ELR (cell line): ENCODE results near the gene SPOCD1.

ENCODE experiments used
- DNase-seq: peaks from one replicate; pipeline ENCODE4 v3.0.0-alpha.2; 2015; ENCODE audit warnings: low read depth

Gene SPOCD1

DNA sequence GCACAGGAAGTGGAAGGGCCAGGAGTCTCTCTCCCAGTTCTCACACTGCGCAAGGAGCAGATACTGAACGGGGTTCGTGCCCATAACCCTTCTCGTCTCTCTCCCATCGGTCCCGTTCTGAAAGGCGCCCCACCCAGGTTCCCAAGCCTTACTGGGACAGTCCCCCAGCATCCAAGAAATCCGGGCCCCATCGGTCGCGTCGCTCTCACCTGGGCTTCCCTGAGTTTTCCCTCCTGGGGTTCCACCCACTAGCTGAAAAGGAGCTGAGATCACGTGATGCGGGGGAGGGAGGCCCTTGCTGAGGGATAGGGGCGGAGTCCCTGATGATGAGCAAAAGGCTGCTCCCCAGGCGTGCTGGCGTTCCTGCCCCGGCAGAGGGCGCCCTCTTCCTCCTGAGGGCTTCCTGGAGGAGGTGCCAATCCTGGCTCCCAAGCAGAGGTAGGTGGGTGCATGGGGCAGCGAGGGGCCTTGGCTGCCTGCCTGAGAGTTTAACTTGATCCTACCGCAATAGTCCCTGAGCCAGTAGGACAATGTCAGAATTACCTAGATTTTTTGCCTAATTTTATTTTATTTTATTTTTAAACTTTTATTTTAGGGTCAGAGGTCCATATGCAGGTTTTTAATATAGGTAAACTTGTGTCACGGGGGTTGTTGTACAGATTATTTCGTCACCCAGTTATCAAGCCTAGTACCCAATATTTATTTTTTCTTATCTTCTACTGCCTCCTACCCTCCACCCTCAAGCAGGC is at the start of gene SPOCD1:
Gene SPOCD1 (minus strand): TSS at position 271 of the 749 bp plus-strand sequence. CDS start 689 bp downstream, outside the sequence.
- DNase-seq, result peak; percentile 93

DNA sequence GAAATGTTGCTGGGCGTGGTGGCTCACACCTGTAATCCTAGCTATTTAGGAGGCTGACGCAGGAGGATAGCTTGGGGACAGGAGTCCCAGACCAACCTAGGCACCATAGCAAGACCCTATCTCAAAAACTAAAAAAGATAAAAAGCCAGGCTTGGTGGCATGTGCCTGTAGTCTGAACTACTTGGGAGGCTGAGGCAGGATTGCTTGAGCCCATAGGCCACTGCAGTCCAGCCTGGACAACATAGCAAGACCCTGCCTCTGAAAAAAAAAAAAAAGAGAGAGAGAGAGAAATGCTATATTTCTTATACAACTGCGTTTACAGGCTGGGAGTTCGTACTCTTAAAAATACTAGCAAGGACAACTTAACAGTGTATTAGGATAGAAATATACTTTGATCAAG is 46.2 kb upstream of the SPOCD1 start:
- DNase-seq, result no peak

GRCh38 chr1:31861346-31861745 is 45.5 kb upstream of the SPOCD1 start:
- DNase-seq, result no peak

DNA sequence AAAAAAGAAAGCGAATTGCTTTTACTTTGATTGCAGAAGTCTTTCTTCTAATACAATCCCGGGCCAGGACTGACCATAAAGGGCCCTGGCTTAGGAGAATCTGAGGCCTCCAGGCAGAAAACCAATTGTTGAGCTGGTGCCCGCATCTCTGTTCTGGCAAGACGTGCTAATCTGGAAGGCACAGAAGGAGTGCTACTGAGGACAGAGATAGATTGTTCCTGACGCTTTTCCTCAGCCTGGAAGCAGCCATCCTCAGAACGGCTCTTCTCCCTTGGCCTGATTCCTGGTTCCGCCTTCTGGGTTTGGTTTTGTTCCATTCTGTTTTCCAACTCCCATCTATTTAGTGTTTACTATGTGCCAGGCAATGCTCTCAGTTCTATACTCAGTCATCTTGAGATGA is 44.8 kb upstream of the SPOCD1 start:
- DNase-seq, result no peak

- no peak for DNase-seq
Observed at GRCh38 chr1:31859719-31860118, 43.9 kb upstream of the SPOCD1 start.

DNA sequence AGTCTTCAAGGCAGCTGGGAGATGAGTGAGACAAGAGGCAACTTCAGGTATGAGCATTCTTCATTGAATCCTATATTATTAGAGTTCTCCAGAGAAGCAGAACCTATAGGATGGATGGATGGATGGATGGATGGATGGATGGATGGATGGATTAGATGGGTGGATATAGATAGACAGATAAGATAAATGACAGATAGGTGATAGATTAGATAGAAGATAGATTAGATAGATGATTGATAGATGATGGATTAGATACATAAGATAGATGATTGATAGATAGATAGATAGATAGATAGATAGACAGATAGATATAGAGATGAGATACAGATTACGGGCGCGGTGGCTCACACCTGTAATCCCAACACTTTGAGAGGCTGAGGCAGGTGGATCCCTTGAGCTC is 43.2 kb upstream of the SPOCD1 start:
- DNase-seq, result no peak

GRCh38 chr1:31857863-31858262 is 42.0 kb upstream of the SPOCD1 start:
- DNase-seq, result no peak

GRCh38 chr1:31856140-31856539 is 40.3 kb upstream of the SPOCD1 start:
- DNase-seq, result no peak

GRCh38 chr1:31855038-31855845 is 39.4 kb upstream of the SPOCD1 start:
- peak; percentile 54 for DNase-seq

- no peak for DNase-seq
Observed at GRCh38 chr1:31849653-31850052, 33.8 kb upstream of the SPOCD1 start.

DNA sequence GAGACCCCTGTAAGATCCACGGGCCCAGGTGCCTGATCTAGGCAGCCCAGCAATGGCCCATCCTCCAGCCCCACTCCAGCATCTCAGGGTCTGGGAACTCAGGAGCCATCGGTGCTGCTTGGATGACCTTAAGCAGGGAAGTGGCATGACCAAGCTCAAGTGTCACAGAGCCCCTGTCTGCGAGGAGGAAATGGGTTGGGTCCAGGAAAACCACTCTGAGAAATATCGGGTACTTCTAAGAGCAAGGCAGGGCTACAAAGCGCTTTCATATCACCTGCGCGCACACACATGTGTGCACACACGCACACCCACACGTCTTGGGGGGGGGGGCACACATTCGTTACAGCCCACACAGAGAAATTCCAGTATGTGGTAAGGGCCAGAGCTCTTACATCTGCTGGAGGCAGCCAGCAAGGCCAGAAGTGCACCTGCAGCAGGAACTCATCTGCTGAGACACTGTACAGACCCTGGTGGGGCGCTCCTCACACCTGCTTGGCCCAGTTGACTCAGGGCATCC is 32.6 kb upstream of the SPOCD1 start:
- DNase-seq, result no peak

- no peak for DNase-seq
Observed at GRCh38 chr1:31846484-31846883, 30.7 kb upstream of the SPOCD1 start.

DNA sequence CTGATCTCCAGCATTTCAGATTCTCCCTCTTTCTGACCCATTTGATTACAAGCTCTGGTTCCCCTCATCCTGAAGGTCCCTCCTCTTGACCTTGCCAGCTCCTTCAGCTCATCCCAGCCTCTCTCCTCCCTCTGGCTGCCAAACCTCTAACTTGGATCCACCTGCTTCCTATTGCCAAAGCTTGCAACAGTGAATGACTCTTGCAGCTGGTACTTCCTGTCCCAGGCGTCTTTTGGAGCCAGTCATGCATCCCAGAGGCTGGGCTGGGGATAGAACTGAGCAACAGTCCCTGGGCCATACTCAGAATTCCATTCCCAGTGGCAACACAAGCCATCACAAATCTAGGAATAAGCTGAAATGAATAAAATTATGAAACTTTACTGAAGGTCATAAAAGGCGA is 27.7 kb upstream of the SPOCD1 start:
- peak; percentile 85 for DNase-seq

DNA sequence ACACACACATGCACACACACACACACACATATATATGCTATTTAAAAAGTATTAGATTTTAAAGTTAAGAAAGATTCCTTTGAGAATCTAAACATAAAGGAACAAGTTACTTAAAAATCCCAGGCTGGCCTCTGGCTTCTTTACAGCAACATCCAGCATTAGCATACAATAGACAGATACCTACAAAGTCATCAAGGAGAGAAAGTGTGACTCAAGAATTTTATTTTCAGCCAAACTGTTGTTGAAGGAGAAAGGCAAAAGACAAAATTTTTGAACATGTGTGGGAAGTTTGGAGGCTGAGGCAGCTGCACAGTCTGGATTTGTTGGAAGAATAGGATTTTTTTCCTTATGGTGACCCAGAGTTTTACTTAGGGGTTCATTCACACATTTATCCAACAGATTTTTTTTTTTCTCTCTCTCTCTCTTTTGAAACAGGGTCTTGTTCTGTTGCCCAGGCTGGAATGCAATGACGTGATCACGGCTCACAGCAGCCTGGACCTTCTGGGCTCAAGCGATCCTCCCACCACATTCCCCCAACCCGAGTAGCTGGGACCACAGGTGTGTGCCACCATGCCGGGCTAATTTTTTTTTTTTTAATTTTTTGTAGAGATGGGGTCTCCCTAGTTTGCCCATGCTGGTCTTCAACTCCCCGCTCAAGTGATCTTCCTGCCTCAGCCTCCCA is 24.0 kb upstream of the SPOCD1 start:
- DNase-seq, result no peak

DNA sequence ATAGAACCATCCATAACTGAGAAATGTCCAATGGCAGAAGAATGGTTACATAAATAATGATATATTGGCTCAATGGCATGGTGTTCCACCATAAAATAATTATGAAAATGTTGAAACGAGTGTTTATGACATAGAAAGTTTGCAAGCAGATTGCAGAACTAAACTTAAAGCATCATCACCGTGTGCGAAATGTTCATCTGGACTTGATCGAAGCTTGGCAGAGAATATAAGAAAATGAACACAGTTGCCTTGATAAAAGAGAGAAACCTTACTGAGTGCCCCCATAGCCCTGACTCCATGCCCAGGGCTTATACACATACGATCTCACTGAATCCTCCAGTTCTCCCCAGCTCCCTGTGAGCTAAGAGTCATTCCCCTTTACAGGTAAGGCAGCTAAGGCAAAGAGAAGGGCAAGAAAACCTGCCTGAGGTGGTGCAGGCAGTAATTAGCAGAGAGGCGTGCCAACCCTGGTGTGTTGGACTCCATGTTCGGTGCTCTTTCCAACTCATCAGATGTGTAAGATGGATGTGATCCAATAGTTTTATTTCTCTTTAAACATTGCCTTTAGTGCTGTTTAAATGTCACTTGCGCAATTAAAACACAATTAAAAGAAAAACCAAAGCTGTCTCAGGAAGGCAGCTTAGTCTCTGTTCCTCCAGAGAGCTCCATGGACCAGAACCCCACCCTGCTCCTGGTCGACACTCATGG is 21.8 kb upstream of the SPOCD1 start:
- no peak for DNase-seq

GRCh38 chr1:31836638-31837037 is 20.8 kb upstream of the SPOCD1 start:
- DNase-seq, result no peak

DNA sequence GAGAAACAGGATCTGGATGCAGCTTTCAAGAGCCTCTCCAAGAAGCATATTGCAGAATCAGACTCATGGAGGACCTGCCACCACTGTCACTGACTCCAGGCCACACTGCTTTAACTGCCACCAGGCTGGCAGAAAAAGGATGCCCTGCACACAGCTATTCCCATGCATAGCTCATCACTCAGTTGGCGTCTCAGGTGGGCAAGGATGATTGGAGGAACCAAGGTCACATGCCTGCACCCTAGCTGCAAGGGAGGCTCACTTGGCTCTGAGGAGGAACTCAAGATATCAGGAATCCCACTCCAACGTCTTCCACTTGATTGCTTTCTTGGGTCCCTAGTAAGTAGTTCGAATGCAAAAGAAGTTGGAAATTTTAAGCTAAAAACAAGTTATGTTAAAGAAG is 19.6 kb upstream of the SPOCD1 start:
- DNase-seq, result no peak

GRCh38 chr1:31834501-31834900 is 18.7 kb upstream of the SPOCD1 start:
- DNase-seq, result no peak

DNA sequence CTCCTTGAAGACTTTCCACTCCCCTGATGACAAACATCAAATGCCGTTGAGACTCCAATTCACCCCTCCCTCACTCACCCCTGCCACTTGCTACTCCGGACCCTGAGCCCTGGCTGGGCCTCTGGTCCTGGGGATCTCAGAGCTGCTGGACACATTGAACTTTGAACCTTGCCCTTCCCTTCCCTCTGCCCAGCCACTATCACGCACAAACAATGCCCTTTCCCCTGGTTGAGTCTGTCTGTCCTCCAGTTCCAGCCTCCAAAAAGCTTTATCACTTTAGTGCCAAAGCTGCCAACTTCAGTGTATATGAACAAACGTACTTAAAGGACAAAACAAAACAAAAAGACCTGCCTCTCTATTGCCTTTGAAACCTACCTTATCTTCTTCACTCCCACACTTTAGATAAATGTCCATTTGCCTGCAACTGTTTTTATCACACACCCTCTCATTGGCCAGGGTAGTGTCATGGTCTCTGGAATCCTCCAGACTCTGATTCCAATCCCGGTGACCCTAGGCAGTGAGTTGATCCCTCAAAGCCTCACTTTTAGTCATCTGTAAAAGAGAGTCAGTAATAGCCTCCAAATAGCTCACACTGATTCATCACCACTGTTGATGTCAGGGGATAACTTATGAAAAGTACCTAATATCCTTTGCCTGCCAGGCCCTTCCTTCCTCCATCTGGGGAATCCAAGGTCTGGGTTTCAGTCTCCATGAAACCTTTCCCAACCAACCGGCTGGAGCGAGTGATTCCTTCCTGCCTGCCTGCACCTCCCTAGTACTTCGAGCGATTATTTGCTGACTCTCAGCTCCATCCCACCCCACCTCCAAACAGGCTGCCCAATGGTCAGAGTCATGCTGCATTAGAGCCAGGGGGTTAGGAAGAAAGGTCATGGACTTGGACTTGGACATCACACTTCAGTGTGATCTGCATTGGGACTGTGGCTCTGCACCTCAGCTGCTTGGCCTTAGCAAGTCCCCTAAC is 15.9 kb upstream of the SPOCD1 start:
- DNase-seq, result peak; percentile 78

GRCh38 chr1:31830511-31830910 is 14.7 kb upstream of the SPOCD1 start:
- DNase-seq, result no peak

GRCh38 chr1:31830065-31830464 is 14.2 kb upstream of the SPOCD1 start:
- no peak for DNase-seq
